K562 (cell line): Measurements from ENCODE around the gene AFF3. TPM values are rescaled to one million over a fixed set of nuclear protein-coding genes. Genes with fewer than 3 reads are reported as not detected.

Experiments used
- ATAC-seq: fragments of 200-7000 bp; cut with Tn5 transposase; 3 replicates; pipeline ENCODE4 v1.9.1; 2020; ENCODE audit warnings: moderate library complexity
- BruUV-seq: library from RNA; stranded (reverse); fragments of 400-500 nt; replicated peaks from 2 replicates; lab custom pipeline; 2021; lab: Mats Ljungman, UMichigan
- CTCF ChIA-PET: fragments of 300-600 bp; formaldehyde crosslinking; extraction: SDS; loops from one replicate; lab custom pipeline; 2021; ENCODE audit warnings: low intra/inter-chr PET ratio; lab: Yijun Ruan, JAX
- POLR2A ChIA-PET: fragments of 300-600, 350-650 bp; sonication (Branson Sonifier 250); formaldehyde crosslinking; extraction: SDS; loops from one replicate; lab custom pipeline; 2021; ENCODE audit warnings: antibody characterized with exemption, inconsistent platforms; lab: Yijun Ruan, JAX
- DNase-seq, 4 experiments: peaks; one replicate each; pipeline versions ENCODE4 v3.0.0 to v3.0.0-alpha.2; 2011 to 2018; ENCODE audit warnings: low spot score in 3 of 4, mixed read lengths in 3 of 4; ENCODE audit errors: extremely low read depth in 1 of 4
- FAIRE-seq: peaks from 2 replicates; lab custom pipeline; 2011; peaks lifted over from hg19 to GRCh38; lab: Jason Lieb, UNC
- H2AFZ ChIP-seq: 2 replicates; pipeline ENCODE4 v1.6.0; 2011; ENCODE audit warnings: low read depth, low read length, control low read depth, inconsistent platforms
- H3K27ac ChIP-seq: fragments of 200-600 bp; 3 replicates; pipeline ENCODE4 v1.8.0; 2011; ENCODE audit warnings: low read depth, mild to moderate bottlenecking, control low read depth, inconsistent platforms, low read length, moderate library complexity, mixed read lengths; ENCODE audit errors: extremely low read depth
- H3K27me3 ChIP-seq, 2 experiments: fragments of 300-600 bp in 1 of 2; 2 replicates in 1 of 2; 3 replicates in 1 of 2; pipeline versions ENCODE4 v1.6.0 to v1.8.0; 2011; ENCODE audit warnings: inconsistent platforms in 2 of 2, low read length in 2 of 2, mild to moderate bottlenecking in 1 of 2, mixed read lengths in 1 of 2, moderate library complexity in 1 of 2; ENCODE audit not compliant: control insufficient read depth in 2 of 2, insufficient read depth in 2 of 2
- H3K36me3 ChIP-seq: fragments of 300-600 bp; 3 replicates; pipeline ENCODE4 v1.8.0; 2011; ENCODE audit warnings: mild to moderate bottlenecking, low read length, inconsistent platforms; ENCODE audit not compliant: control insufficient read depth, insufficient read depth
- H3K4me1 ChIP-seq, 2 experiments: fragments of 200-600 bp in 1 of 2; replicated peaks in 1 of 2; 2 replicates in 1 of 2; 3 replicates in 1 of 2; pipeline versions ENCODE4 v1.5.1 to v1.8.0; 2011; ENCODE audit warnings: inconsistent platforms in 2 of 2, low read length in 2 of 2, mild to moderate bottlenecking in 1 of 2, mixed read lengths in 1 of 2, moderate library complexity in 1 of 2; ENCODE audit not compliant: control insufficient read depth in 2 of 2, insufficient read depth in 2 of 2
- H3K4me2 ChIP-seq: 2 replicates; pipeline ENCODE4 v1.6.1; 2011; ENCODE audit warnings: low read length, control low read depth, inconsistent platforms, mixed read lengths; ENCODE audit not compliant: insufficient read depth
- H3K4me3 ChIP-seq: fragments of 200-600 bp; sonication (generic), shearing (Covaris generic); 2 replicates; pipeline ENCODE4 v1.5.1; 2016; ENCODE audit warnings: control low read depth, inconsistent platforms
- H3K79me2 ChIP-seq: fragments of 200-600 bp; 3 replicates; pipeline ENCODE4 v1.8.0; 2011; ENCODE audit warnings: low read length, inconsistent platforms; ENCODE audit not compliant: control insufficient read depth, insufficient read depth
- H3K9ac ChIP-seq, 2 experiments: 2 replicates each; pipeline versions ENCODE4 v1.6.0 to v1.6.1; 2011; ENCODE audit warnings: low read depth in 2 of 2, low read length in 2 of 2, control low read depth in 1 of 2, inconsistent platforms in 1 of 2, mild to moderate bottlenecking in 1 of 2, mixed read lengths in 1 of 2; ENCODE audit not compliant: insufficient read depth in 1 of 2
- H3K9me1 ChIP-seq: one replicate; pipeline ENCODE4 v1.6.0; 2011; ENCODE audit warnings: inconsistent platforms, mild to moderate bottlenecking, low read length, moderate library complexity; ENCODE audit not compliant: control insufficient read depth, insufficient read depth
- H3K9me3 ChIP-seq: replicated peaks from 2 replicates; pipeline ENCODE4 v1.5.1; 2011; ENCODE audit warnings: low read depth, low read length, inconsistent platforms; ENCODE audit not compliant: control insufficient read depth, insufficient read depth
- H4K20me1 ChIP-seq: replicated peaks from 2 replicates; pipeline ENCODE4 v1.6.1; 2011; ENCODE audit warnings: low read length, inconsistent platforms, mixed read lengths; ENCODE audit not compliant: control insufficient read depth, insufficient read depth
- CBX1 ChIP-seq: sonication (generic); IDR thresholded peaks from 2 replicates; pipeline ENCODE4 v1.6.1; 2016; ENCODE audit warnings: antibody characterized with exemption, low read depth, mild to moderate bottlenecking
- COPS2 ChIP-seq: fragments of 450-650 bp; conservative IDR thresholded peaks from 2 replicates; pipeline ENCODE4 v1.6.1; 2016; ENCODE audit warnings: mild to moderate bottlenecking, moderate library complexity
- ETS2 ChIP-seq: IDR thresholded peaks from 2 replicates; pipeline ENCODE4 v1.6.1; 2016; ENCODE audit warnings: borderline replicate concordance, missing genetic modification characterization, mild to moderate bottlenecking, moderate library complexity, missing compliant biosample characterization; ENCODE audit not compliant: poor library complexity, severe bottlenecking
- HDAC1 ChIP-seq, 2 experiments: fragments of 450-650 bp; IDR thresholded peaks; 2 replicates each; pipeline ENCODE4 v1.6.1; 2016 to 2017; ENCODE audit warnings: inconsistent platforms in 1 of 2, mild to moderate bottlenecking in 1 of 2, moderate library complexity in 1 of 2
- MED1 ChIP-seq: sonication (generic); formaldehyde crosslinking; IDR thresholded peaks from 2 replicates; pipeline ENCODE4 v1.8.1; 2023; ENCODE audit warnings: missing genetic modification reagents, borderline replicate concordance
- PPARD ChIP-seq: fragments of 250-450 bp; sonication (Bioruptor Pico); IDR thresholded peaks from 2 replicates; pipeline ENCODE4 v1.8.0; 2022; ENCODE audit warnings: inconsistent platforms, mild to moderate bottlenecking, moderate library complexity
- RBM17 ChIP-seq: fragments of 200-400 bp; formaldehyde crosslinking; IDR thresholded peaks from 2 replicates; pipeline ENCODE4 v1.6.1; 2017; ENCODE audit warnings: low read depth, mild to moderate bottlenecking, low read length, borderline replicate concordance
- ZNF384 ChIP-seq: IDR thresholded peaks from 2 replicates; pipeline ENCODE4 v1.6.1; 2012; ENCODE audit warnings: low read depth, low read length, improper control_type of control experiment
- WGBS: fragments of 100-300 bp; shearing (Covaris generic); methylation state at CpG from one replicate; pipeline ENCODE4 v1.1.6; 2016; ENCODE audit warnings: low coverage, mixed read lengths; ENCODE audit not compliant: insufficient coverage; ENCODE audit errors: missing lambda C conversion rate; 5-methylcytosine and 5-hydroxymethylcytosine counted together
- in situ Hi-C: fragments of 300-500 bp; cut with MboI; formaldehyde crosslinking; loops from 4 replicates; pipeline ENCODE4 v1.15.0; 2018; ENCODE audit warnings: inconsistent platforms, mixed read lengths
- intact Hi-C: fragments of 100-400 bp; cut with micrococcal nuclease; formaldehyde crosslinking; loops from 2 replicates; pipeline ENCODE4 v1.14.2; 2022
- polyA plus RNA-seq, 8 experiments: library from polyadenylated mRNA; depleted of rRNA in 4 of 8; stranded (reverse) in 5 of 8; unstranded in 3 of 8; fragments of >200 nt; fragmentation: Nextera tagmentation in 2 of 8; fragmentation: Illumina TruSeq in 1 of 8; extraction: Ambion mirVana in 2 of 8; extraction: Trizol in 1 of 8; gene quantifications; 2 replicates each; pipeline versions ENCODE4 v1.2.1 to v1.2.3, GENCODE V29; 2011 to 2014; ENCODE audit warnings: inconsistent platforms in 1 of 8, missing spikeins in 1 of 8
- total RNA-seq, 7 experiments: library from RNA; depleted of rRNA in 6 of 7; stranded (reverse); fragments of >200 nt in 6 of 7; fragmentation: Illumina TruSeq in 2 of 7; extraction: Trizol in 2 of 7; gene quantifications; 2 replicates each; pipeline versions ENCODE4 v1.2.1 to v1.2.3, GENCODE V29; 2011 to 2021; ENCODE audit warnings: low replicate concordance in 1 of 7
- TF ChIP-seq, protein P1 (sequence below), 2 experiments: fragments of 450-650 bp; conservative IDR thresholded peaks; 2 replicates each; pipeline ENCODE4 v1.6.1; 2017; ENCODE audit warnings: mild to moderate bottlenecking in 2 of 2, moderate library complexity in 2 of 2
- TF ChIP-seq, protein P2 (sequence below): fragments of 200-800 bp; sonication (Bioruptor generic); IDR thresholded peaks from 2 replicates; pipeline ENCODE4 v1.6.1; 2016; ENCODE audit warnings: missing genetic modification characterization, missing compliant biosample characterization
- TF ChIP-seq, protein P3 (sequence below): fragments of 450-650 bp; IDR thresholded peaks from one replicate; pipeline ENCODE4 v1.6.1; 2018; ENCODE audit warnings: mild to moderate bottlenecking, moderate library complexity; ENCODE audit not compliant: partially characterized antibody
- TF ChIP-seq, protein P4 (sequence below): sonication (generic); formaldehyde crosslinking; IDR thresholded peaks from 2 replicates; pipeline ENCODE4 v1.8.1; 2023; ENCODE audit warnings: mild to moderate bottlenecking, missing genetic modification reagents

AFF3 gene
- total and polyA plus RNA-seq, 9 of the 15 experiments (the other 6 are each of a cell fraction or from before 2014, with no cell fraction given), result 0.02 to 0.11 TPM; not detected in 7

DNA sequence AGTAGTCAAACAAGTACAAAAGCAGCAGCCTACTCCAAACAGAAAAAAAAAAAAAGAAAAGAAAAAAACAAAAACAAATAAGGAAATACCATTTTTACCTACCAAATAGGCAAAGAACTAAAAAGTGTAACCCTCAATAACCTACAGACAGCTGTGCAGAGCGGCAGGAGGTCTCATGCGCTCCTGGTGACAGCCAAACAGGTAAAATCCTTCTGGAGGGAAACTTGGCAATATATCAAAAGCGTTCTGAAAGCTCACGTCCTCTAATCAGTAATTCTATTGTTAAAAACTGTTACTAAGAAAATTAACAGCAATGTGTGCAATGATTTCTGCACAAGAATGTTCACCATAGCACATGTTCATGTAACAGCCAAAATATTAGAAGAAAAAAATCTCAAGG, 105.6 kb downstream of the AFF3 start:
- Histone ChIP-seq H3K79me2 (no peaks in the 10 kb centered on the region), H3K36me3 (no peaks in the 10 kb centered on the region), H3K27me3 (peaks cover 0 to 7% of the 10 kb centered on the region in 2 experiments; a peak in 2 of 5 replicates), H3K4me1 (no peaks in the 10 kb centered on the region), H3K4me3 (no peak overlapping the region), H3K9ac (no peak overlapping the region), H2AFZ (no peak overlapping the region), H3K9me3 (no peaks in the 10 kb centered on the region), H3K4me2 (no peak overlapping the region), H4K20me1 (no peaks in the 10 kb centered on the region), H3K9me1 (no peaks in the 10 kb centered on the region), H3K27ac (no peak overlapping the region)
- DNase-seq (no peak), FAIRE-seq (no peak), ATAC-seq (no peak)
- intact Hi-C loops, result no loop called here
- POLR2A ChIA-PET, result no interaction called here
- BruUV-seq, result no TSS peak
- CTCF ChIA-PET, result no interaction called here
- 2% methylated on average over 4 of the region's 4 CpGs for WGBS
- in situ Hi-C loops, result no loop called here
- TF ChIP-seq, protein P1, sequence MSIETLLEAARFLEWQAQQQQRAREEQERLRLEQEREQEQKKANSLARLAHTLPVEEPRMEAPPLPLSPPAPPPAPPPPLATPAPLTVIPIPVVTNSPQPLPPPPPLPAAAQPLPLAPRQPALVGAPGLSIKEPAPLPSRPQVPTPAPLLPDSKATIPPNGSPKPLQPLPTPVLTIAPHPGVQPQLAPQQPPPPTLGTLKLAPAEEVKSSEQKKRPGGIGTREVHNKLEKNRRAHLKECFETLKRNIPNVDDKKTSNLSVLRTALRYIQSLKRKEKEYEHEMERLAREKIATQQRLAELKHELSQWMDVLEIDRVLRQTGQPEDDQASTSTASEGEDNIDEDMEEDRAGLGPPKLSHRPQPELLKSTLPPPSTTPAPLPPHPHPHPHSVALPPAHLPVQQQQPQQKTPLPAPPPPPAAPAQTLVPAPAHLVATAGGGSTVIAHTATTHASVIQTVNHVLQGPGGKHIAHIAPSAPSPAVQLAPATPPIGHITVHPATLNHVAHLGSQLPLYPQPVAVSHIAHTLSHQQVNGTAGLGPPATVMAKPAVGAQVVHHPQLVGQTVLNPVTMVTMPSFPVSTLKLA (conservative IDR thresholded peaks at IDR 0.05), result no peak
- TF ChIP-seq, protein P2, sequence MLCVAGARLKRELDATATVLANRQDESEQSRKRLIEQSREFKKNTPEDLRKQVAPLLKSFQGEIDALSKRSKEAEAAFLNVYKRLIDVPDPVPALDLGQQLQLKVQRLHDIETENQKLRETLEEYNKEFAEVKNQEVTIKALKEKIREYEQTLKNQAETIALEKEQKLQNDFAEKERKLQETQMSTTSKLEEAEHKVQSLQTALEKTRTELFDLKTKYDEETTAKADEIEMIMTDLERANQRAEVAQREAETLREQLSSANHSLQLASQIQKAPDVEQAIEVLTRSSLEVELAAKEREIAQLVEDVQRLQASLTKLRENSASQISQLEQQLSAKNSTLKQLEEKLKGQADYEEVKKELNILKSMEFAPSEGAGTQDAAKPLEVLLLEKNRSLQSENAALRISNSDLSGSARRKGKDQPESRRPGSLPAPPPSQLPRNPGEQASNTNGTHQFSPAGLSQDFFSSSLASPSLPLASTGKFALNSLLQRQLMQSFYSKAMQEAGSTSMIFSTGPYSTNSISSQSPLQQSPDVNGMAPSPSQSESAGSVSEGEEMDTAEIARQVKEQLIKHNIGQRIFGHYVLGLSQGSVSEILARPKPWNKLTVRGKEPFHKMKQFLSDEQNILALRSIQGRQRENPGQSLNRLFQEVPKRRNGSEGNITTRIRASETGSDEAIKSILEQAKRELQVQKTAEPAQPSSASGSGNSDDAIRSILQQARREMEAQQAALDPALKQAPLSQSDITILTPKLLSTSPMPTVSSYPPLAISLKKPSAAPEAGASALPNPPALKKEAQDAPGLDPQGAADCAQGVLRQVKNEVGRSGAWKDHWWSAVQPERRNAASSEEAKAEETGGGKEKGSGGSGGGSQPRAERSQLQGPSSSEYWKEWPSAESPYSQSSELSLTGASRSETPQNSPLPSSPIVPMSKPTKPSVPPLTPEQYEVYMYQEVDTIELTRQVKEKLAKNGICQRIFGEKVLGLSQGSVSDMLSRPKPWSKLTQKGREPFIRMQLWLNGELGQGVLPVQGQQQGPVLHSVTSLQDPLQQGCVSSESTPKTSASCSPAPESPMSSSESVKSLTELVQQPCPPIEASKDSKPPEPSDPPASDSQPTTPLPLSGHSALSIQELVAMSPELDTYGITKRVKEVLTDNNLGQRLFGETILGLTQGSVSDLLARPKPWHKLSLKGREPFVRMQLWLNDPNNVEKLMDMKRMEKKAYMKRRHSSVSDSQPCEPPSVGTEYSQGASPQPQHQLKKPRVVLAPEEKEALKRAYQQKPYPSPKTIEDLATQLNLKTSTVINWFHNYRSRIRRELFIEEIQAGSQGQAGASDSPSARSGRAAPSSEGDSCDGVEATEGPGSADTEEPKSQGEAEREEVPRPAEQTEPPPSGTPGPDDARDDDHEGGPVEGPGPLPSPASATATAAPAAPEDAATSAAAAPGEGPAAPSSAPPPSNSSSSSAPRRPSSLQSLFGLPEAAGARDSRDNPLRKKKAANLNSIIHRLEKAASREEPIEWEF (CRISPR knock-in tag), result no peak
- TF ChIP-seq CBX1 (no peak), MED1 (CRISPR knock-in tag) (no peak), COPS2 (no peak), ZNF384 (no peak), RBM17 (no peak), ETS2 (tag) (no peak), HDAC1 (IDR thresholded peaks at IDR 0.05) (no peak), PPARD (CRISPR knock-in tag) (no peak)
- TF ChIP-seq, protein P3, sequence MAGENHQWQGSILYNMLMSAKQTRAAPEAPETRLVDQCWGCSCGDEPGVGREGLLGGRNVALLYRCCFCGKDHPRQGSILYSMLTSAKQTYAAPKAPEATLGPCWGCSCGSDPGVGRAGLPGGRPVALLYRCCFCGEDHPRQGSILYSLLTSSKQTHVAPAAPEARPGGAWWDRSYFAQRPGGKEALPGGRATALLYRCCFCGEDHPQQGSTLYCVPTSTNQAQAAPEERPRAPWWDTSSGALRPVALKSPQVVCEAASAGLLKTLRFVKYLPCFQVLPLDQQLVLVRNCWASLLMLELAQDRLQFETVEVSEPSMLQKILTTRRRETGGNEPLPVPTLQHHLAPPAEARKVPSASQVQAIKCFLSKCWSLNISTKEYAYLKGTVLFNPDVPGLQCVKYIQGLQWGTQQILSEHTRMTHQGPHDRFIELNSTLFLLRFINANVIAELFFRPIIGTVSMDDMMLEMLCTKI, result no peak
- TF ChIP-seq, protein P4, sequence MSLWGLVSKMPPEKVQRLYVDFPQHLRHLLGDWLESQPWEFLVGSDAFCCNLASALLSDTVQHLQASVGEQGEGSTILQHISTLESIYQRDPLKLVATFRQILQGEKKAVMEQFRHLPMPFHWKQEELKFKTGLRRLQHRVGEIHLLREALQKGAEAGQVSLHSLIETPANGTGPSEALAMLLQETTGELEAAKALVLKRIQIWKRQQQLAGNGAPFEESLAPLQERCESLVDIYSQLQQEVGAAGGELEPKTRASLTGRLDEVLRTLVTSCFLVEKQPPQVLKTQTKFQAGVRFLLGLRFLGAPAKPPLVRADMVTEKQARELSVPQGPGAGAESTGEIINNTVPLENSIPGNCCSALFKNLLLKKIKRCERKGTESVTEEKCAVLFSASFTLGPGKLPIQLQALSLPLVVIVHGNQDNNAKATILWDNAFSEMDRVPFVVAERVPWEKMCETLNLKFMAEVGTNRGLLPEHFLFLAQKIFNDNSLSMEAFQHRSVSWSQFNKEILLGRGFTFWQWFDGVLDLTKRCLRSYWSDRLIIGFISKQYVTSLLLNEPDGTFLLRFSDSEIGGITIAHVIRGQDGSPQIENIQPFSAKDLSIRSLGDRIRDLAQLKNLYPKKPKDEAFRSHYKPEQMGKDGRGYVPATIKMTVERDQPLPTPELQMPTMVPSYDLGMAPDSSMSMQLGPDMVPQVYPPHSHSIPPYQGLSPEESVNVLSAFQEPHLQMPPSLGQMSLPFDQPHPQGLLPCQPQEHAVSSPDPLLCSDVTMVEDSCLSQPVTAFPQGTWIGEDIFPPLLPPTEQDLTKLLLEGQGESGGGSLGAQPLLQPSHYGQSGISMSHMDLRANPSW (CRISPR knock-in tag), result no peak
